MM.1S (cell line): Measurements from ENCODE around the gene EPB41L4B.

Source experiments
- DNase-seq: peaks from one replicate; pipeline ENCODE4 v3.0.0-alpha.2; 2015
- H2AFZ ChIP-seq: fragments of 300-600 bp; sonication (generic); 2 replicates; pipeline ENCODE4 v1.6.0; 2016; ENCODE audit warnings: antibody characterized with exemption, low read length
- H3F3A ChIP-seq: fragments of 300-600 bp; sonication (generic); 2 replicates; pipeline ENCODE4 v1.6.1; 2016; ENCODE audit warnings: mild to moderate bottlenecking, antibody characterized with exemption, low read length, moderate library complexity, mixed read lengths; ENCODE audit not compliant: insufficient read depth
- H3K27ac ChIP-seq: fragments of 300-600 bp; sonication (generic); 2 replicates; pipeline ENCODE4 v1.5.1; 2016; ENCODE audit warnings: mild to moderate bottlenecking, low read length
- H3K27me3 ChIP-seq: fragments of 300-600 bp; sonication (generic); replicated peaks from 2 replicates; pipeline ENCODE4 v1.6.0; 2016; ENCODE audit warnings: low read length; ENCODE audit not compliant: insufficient read depth
- H3K36me3 ChIP-seq: fragments of 300-600 bp; sonication (generic); replicated peaks from 2 replicates; pipeline ENCODE4 v1.6.1; 2016; ENCODE audit warnings: mild to moderate bottlenecking, low read length, mixed read lengths; ENCODE audit not compliant: insufficient read depth
- H3K4me1 ChIP-seq: fragments of 300-600 bp; sonication (generic); 2 replicates; pipeline ENCODE4 v1.6.1; 2016; ENCODE audit warnings: low read length, mixed read lengths
- H3K4me2 ChIP-seq: fragments of 300-600 bp; sonication (generic); 2 replicates; pipeline ENCODE4 v1.6.0; 2016; ENCODE audit warnings: low read depth, low read length
- H3K4me3 ChIP-seq: fragments of 300-600 bp; sonication (generic); 2 replicates; pipeline ENCODE4 v1.5.1; 2016; ENCODE audit warnings: low read length, mixed read lengths
- H3K79me2 ChIP-seq: fragments of 300-600 bp; sonication (generic); 2 replicates; pipeline ENCODE4 v1.6.1; 2016; ENCODE audit warnings: mixed run types, low read length, mixed read lengths
- H3K9ac ChIP-seq: fragments of 300-600 bp; sonication (generic); 2 replicates; pipeline ENCODE4 v1.6.1; 2016; ENCODE audit warnings: low read length, mixed read lengths
- H3K9me2 ChIP-seq: fragments of 300-600 bp; sonication (generic); replicated peaks from 2 replicates; pipeline ENCODE4 v1.6.1; 2016; ENCODE audit warnings: mild to moderate bottlenecking, low read length, mixed read lengths; ENCODE audit not compliant: insufficient read depth
- H3K9me3 ChIP-seq: fragments of 300-600 bp; sonication (generic); replicated peaks from 2 replicates; pipeline ENCODE4 v1.6.1; 2016; ENCODE audit warnings: mild to moderate bottlenecking, low read length, mixed read lengths; ENCODE audit not compliant: insufficient read depth
- H4K20me1 ChIP-seq: fragments of 300-600 bp; sonication (generic); 2 replicates; pipeline ENCODE4 v1.6.1; 2016; ENCODE audit warnings: mild to moderate bottlenecking, low read length, moderate library complexity, mixed read lengths; ENCODE audit not compliant: insufficient read depth
- EZH2 ChIP-seq: fragments of 300-600 bp; sonication (generic); optimal IDR thresholded peaks from 2 replicates; pipeline ENCODE3; 2017; ENCODE audit warnings: low read depth, mild to moderate bottlenecking, antibody characterized with exemption, low read length, mixed read lengths
- EZH2phosphoT487 ChIP-seq: fragments of 300-600 bp; sonication (generic); IDR thresholded peaks from 2 replicates; pipeline ENCODE4 v1.6.1; 2018; ENCODE audit warnings: antibody characterized with exemption, low read length
- TF ChIP-seq, protein P1 (sequence below): fragments of 300-600 bp; sonication (generic); IDR thresholded peaks from 2 replicates; pipeline ENCODE4 v1.5.1; 2016; ENCODE audit warnings: antibody characterized with exemption, low read length, mixed read lengths

Gene EPB41L4B

DNA sequence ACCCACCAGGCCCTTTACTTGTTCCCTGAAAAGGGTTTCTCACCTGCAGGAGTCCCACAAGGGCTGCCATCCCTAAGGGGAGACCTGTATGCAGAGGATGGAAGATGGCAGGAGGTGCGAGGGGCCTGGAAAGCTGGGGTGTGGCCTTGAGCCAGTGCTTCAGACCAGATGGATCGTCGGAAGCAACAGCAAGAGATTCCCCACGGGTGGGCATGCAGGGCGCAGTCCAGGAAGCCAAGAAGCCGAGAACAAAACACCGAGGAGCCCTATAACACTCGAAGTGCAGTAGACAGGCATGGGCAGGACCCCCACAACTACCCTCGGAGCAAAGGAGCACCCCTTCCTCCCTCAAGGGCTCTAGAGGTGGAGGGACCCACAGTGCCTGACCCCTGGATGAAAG lies 129.1 kb downstream of the EPB41L4B start:
- Histone ChIP-seq H3K9me3 (no peaks in the 10 kb centered on the region), H3K36me3 (no peaks in the 10 kb centered on the region), H3K4me3 (no peak overlapping the region), H2AFZ (no peak overlapping the region), H3K4me1 (no peaks in the 10 kb centered on the region), H3K79me2 (no peaks in the 10 kb centered on the region), H4K20me1 (no peaks in the 10 kb centered on the region), H3K4me2 (no peak overlapping the region), H3F3A (no peaks in the 10 kb centered on the region), H3K9ac (no peak overlapping the region), H3K9me2 (no peaks in the 10 kb centered on the region), H3K27me3 (0 out of 2 replicates have a peak, but pooled peaks cover 4% of the 10 kb centered on the region), H3K27ac (no peak overlapping the region)
- no peak for TF ChIP-seq EZH2phosphoT487
- TF ChIP-seq, protein P1, sequence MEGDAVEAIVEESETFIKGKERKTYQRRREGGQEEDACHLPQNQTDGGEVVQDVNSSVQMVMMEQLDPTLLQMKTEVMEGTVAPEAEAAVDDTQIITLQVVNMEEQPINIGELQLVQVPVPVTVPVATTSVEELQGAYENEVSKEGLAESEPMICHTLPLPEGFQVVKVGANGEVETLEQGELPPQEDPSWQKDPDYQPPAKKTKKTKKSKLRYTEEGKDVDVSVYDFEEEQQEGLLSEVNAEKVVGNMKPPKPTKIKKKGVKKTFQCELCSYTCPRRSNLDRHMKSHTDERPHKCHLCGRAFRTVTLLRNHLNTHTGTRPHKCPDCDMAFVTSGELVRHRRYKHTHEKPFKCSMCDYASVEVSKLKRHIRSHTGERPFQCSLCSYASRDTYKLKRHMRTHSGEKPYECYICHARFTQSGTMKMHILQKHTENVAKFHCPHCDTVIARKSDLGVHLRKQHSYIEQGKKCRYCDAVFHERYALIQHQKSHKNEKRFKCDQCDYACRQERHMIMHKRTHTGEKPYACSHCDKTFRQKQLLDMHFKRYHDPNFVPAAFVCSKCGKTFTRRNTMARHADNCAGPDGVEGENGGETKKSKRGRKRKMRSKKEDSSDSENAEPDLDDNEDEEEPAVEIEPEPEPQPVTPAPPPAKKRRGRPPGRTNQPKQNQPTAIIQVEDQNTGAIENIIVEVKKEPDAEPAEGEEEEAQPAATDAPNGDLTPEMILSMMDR: no peak
- no peak for DNase-seq

DNA sequence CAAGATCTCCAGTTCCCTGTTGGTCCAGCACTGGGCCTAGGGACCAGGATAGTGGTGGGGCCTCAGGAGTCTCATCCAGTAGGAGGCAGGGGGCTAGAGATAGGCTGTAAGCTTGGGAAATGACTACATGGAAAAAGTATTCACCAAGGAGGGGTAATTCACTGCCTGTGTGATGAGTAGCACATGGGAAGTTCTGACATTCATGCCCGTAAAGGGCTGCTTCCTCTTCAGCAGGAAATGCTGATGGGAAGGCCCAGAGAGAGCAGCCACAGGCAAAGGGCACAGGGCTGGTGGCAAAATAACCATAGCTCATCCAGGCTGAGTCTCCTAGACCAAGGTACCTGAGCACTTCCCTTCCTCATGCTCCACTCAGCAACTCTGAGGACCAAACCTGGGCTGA lies 130.7 kb downstream of the EPB41L4B start:
- Histone ChIP-seq H3K79me2 (no peaks in the 10 kb centered on the region), H3K4me1 (no peaks in the 10 kb centered on the region), H4K20me1 (no peaks in the 10 kb centered on the region), H3K9me2 (no peaks in the 10 kb centered on the region), H3F3A (no peaks in the 10 kb centered on the region), H3K9ac (no peak overlapping the region), H3K9me3 (no peaks in the 10 kb centered on the region), H3K36me3 (no peaks in the 10 kb centered on the region), H3K4me2 (no peak overlapping the region), H3K27ac (no peak overlapping the region), H3K27me3 (0 out of 2 replicates have a peak, but pooled peaks cover 7% of the 10 kb centered on the region), H2AFZ (no peak overlapping the region), H3K4me3 (no peak overlapping the region)
- no peak for TF ChIP-seq EZH2phosphoT487
- TF ChIP-seq EZH2: no peak
- TF ChIP-seq, protein P1: no peak
- no peak for DNase-seq

DNA sequence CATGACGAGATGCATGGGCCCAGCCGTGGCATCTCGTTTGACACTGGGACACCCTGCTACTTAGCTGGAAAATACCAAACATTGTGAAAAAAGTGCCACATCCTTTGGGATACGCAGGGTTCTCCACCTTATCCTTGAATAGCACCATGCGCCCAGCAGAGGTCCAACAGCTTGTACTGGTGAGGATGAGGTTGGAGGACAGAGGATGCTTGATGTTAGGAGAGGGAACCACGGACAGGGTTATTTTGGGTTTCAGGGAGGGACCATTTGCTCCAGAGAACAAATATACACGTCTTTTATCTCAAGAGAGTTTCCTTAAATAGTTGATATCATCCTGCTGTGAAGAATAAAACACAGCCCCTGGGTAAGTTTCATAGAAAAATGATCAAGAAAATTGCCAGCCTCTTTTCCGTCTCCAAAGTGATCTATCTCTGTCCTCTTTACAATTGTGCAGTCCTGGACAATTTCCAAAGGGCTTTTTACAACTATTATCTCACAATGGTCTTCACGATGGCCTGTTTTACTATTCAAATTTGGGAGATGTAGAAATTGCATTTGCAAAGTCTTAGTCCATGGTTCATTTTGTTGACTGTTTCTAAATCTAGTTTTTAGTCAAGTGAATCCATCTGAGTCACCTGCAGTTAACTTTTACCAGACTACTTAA lies 133.9 kb downstream of the EPB41L4B start:
- H3K4me2 ChIP-seq: no peak overlapping the region
- no peaks in the 10 kb centered on the region for H3K4me1 ChIP-seq
- DNase-seq: no peak

More for the DNA sequence above, 133.9 kb downstream of the EPB41L4B start:
- no peaks in the 10 kb centered on the region for H3K36me3 ChIP-seq
- no peaks in the 10 kb centered on the region for H4K20me1 ChIP-seq
- peaks cover 25% of the 10 kb centered on the region for H3K27me3 ChIP-seq
- no peaks in the 10 kb centered on the region for H3K9me3 ChIP-seq
- H3K9ac ChIP-seq: no peak overlapping the region
- H3F3A ChIP-seq: no peaks in the 10 kb centered on the region
- H2AFZ ChIP-seq: no peak overlapping the region
- H3K9me2 ChIP-seq: no peaks in the 10 kb centered on the region
- H3K4me3 ChIP-seq: no peak overlapping the region
- no peak for TF ChIP-seq EZH2
- TF ChIP-seq, protein P1: no peak
- TF ChIP-seq EZH2phosphoT487: no peak
- H3K27ac ChIP-seq: no peak overlapping the region
- H3K79me2 ChIP-seq: no peaks in the 10 kb centered on the region
